ENCODE measurements around the gene FXYD3.

FXYD3 gene, protein sequence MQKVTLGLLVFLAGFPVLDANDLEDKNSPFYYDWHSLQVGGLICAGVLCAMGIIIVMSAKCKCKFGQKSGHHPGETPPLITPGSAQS

DNA sequence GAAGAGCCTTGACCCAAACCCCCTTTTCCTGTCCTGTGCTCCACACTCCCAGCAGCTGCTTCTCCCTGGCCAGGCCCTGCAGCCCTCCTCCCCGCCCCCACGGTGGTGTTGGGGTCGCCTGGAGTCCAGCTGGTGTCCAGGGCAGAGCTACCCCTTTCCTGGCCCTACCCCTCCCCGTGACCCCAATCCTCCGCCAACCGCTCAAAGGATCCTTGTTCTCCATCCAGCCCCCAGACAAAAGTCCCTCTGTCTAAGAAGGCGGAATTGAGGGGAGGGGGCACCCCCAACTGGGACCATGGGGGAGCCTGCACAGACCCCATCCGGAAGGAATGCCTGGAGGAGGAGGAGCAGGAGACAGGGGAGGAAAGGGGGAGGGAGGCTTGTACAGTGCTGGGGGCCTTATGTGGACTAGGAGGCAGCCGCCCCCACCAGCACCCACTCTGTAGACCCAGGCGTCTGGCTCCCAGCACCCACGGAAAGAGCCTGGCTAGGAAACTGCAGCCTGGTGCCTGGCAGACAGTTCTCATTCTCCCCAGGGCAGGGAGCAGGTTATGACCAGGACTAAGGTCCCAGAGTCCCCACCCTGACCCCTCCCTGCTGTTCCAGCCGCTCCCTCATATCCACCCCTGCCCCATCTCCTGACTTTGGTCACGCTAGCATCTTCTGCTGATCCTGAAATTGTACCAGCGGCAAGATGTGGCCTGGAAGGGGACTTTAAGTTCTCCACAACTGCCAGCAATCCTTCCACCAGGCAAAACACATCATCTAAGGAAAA lies at the start of gene FXYD3:
FXYD3 (plus strand) TSS at position 647 of the 775 bp plus-strand sequence. CDS start 3,554 bp downstream, outside the sequence.
- Histone ChIP-seq H3K4me3 (peak within 1 kb of the TSS; percentile 13 to 50), H3K36me3 (no peaks in the 10 kb centered on the region), H3K9me3 (no peaks in the 10 kb centered on the region), H3K4me1 (peaks cover 0 to 23% (median 10%) of the 10 kb centered on the region in 4 donors), H3K27me3 (no peaks in the 10 kb centered on the region), H3K27ac (peak within 1 kb of the TSS; percentile 29 to 55)
- TF ChIP-seq, protein P1, sequence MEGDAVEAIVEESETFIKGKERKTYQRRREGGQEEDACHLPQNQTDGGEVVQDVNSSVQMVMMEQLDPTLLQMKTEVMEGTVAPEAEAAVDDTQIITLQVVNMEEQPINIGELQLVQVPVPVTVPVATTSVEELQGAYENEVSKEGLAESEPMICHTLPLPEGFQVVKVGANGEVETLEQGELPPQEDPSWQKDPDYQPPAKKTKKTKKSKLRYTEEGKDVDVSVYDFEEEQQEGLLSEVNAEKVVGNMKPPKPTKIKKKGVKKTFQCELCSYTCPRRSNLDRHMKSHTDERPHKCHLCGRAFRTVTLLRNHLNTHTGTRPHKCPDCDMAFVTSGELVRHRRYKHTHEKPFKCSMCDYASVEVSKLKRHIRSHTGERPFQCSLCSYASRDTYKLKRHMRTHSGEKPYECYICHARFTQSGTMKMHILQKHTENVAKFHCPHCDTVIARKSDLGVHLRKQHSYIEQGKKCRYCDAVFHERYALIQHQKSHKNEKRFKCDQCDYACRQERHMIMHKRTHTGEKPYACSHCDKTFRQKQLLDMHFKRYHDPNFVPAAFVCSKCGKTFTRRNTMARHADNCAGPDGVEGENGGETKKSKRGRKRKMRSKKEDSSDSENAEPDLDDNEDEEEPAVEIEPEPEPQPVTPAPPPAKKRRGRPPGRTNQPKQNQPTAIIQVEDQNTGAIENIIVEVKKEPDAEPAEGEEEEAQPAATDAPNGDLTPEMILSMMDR (IDR thresholded peaks at IDR 0.05): no peak
- DNase-seq: no peak
- intact Hi-C loops (cut with DNase I; ENCODE audit: low total_unique reads): loop anchor here (2.0 kb wide), 1 partner anchor 19 kb away; the partner anchor contains the start of gene LGI4

DNA sequence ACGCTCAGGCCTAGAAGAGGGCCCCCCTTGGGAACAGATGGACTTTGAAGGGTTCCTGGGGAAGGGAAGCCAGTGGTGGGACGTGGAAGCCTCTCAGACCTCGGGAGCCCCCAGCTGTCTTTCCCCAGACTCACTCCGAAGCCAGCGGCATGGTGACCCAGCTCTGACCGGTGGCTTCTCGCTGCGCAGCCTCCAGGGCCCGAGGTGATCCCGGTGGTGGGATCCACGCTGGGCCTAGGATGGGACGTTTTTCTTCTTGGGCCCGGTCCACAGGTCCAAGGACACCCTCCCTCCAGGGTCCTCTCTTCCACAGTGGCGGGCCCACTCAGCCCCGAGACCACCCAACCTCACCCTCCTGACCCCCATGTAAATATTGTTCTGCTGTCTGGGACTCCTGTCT lies 49.5 kb upstream of the FXYD3 start:
- H3K9me3 ChIP-seq: peaks cover 0 to 10% (median 5%) of the 10 kb centered on the region in 3 donors
- no peaks in the 10 kb centered on the region for H3K36me3 ChIP-seq
- H3K4me3 ChIP-seq: no peak overlapping the region
- H3K27me3 ChIP-seq: peaks cover 0 to 19% of the 10 kb centered on the region in 2 donors
- H3K4me1 ChIP-seq: no peaks in the 10 kb centered on the region
- DNase-seq: no peak
- no peak overlapping the region for H3K27ac ChIP-seq
- intact Hi-C loops (cut with DNase I; ENCODE audit: low total_unique reads): loop anchor here (5.0 to 10.0 kb wide), 2 partner anchors 76 to 209 kb away; partner anchors contain the start of gene FXYD7
- TF ChIP-seq, protein P1 (IDR thresholded peaks at IDR 0.05): no peak

DNA sequence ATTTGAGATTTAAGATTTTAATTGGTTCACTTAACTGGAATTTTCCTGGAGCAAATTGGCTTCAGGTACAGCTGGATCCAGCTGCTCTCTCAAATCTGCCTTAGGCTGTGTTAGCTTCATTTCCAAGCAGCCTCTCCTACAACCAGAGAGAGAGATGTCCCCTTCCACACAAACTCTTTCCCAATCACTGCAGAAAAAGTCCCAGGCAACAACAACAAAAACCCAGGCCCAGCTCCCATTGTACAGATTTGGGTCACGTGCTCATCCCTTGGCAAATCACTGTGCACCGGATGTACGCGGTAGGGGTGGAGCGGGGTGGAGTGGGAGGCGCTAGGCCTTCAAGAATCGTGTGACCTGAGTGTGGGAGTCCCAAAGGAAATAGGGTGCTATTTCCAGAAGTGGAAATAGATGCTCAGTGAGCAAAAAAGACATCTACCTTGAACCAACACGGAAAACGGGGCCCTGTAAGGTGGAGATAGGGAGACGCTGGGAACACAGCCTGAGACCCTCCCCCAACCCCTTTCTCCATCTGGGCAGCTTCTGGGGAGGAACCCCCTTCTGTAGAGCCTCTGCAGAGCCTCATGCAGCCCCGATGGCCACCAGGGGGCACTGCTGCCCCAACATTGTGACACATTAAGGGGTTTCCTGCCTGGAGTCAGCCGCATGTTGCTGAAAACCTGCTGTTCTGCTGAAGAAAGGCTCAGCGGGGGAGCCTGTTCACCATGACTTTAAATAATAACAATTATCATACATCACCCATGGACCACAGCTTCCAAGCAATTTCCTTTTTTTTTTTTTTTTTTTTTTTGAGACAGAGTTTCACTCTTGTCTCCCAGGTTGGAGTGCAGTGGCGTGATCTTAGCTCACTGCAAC lies 48.7 kb upstream of the FXYD3 start:
- intact Hi-C loops (cut with DNase I; ENCODE audit: low total_unique reads): loop anchor here (5.0 to 10.0 kb wide), 2 partner anchors 75 to 208 kb away; partner anchors contain the start of gene FXYD7
- peaks cover 0 to 19% of the 10 kb centered on the region in 2 donors for H3K27me3 ChIP-seq
- H3K27ac ChIP-seq: no peak overlapping the region
- TF ChIP-seq, protein P1 (IDR thresholded peaks at IDR 0.05): peak; percentile 83 to 85
- peak; percentile 88 to 89 for DNase-seq
- peaks cover 0 to 10% (median 5%) of the 10 kb centered on the region in 3 donors for H3K9me3 ChIP-seq
- H3K36me3 ChIP-seq: no peaks in the 10 kb centered on the region
- no peak overlapping the region for H3K4me3 ChIP-seq
- no peaks in the 10 kb centered on the region for H3K4me1 ChIP-seq

DNA sequence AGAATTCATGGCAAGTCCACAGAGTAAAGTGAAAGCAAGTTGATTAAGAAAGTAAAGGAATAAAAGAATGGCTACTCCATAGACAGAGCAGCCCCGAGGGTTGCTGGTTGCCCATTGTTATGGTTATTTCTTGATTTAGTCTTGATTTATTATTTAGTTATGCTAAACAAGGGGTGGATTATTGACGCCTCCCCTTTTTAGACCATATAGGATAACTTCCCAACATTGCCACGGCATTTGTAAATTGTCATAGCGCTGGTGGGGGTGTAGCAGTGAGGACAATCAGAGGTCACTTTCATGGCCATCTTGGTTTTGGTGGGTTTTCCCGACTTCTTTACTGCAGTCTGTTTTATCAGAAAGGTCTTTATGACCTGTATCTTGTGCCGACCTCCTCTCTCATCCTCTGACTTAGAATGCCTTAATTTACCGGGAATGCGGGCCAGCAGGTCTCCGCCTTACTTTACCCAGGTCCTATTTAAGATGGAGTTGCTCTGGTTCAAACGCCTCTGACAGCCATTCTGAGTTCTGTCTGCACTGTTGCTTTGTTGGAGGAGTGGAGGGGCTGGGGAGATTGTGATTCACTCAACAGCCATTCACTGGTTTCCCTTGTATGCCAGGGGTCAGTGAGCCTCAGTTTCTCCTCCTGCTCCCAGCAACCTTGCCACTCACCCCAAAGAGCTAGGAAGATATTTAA lies 46.5 kb upstream of the FXYD3 start:
- Histone ChIP-seq H3K9me3 (peaks cover 0 to 10% (median 5%) of the 10 kb centered on the region in 3 donors), H3K27me3 (peaks cover 0 to 19% of the 10 kb centered on the region in 2 donors), H3K36me3 (no peaks in the 10 kb centered on the region), H3K4me3 (no peak overlapping the region), H3K27ac (no peak overlapping the region), H3K4me1 (no peaks in the 10 kb centered on the region)
- TF ChIP-seq, protein P1 (IDR thresholded peaks at IDR 0.05): no peak
- intact Hi-C loops (cut with DNase I; ENCODE audit: low total_unique reads): loop anchor here (5.0 to 10.0 kb wide), 2 partner anchors 73 to 206 kb away; partner anchors contain the start of gene FXYD7
- no peak for DNase-seq

DNA sequence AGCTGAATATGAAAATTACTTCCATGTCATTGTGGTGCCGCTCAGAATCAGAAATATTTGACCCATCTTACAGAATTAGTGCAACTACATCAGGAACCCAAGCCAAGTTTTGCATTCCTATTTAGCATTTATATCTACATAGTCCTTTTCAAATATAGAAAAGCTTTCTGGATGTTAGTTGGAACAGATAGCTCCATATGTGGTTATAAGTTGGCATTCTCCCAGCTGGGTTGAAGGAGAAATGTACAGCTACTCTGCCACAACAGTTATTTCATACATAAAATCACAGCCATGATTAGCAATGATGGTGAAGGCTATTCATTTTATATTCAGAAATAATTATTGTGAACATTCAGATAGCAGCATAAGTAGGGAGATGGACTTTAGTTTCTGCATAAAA lies 45.9 kb upstream of the FXYD3 start:
- Histone ChIP-seq H3K9me3 (peaks cover 0 to 10% (median 5%) of the 10 kb centered on the region in 3 donors), H3K4me1 (no peaks in the 10 kb centered on the region), H3K27me3 (peaks cover 0 to 23% of the 10 kb centered on the region in 2 donors), H3K36me3 (no peaks in the 10 kb centered on the region), H3K27ac (no peak overlapping the region), H3K4me3 (no peak overlapping the region)
- DNase-seq: no peak
- intact Hi-C loops (cut with DNase I; ENCODE audit: low total_unique reads): loop anchor here (5.0 to 10.0 kb wide), 2 partner anchors 73 to 205 kb away; partner anchors contain the start of gene FXYD7
- TF ChIP-seq, protein P1 (IDR thresholded peaks at IDR 0.05): no peak

Measured in tibial artery (tissue), 4 donors.